Measurements from ENCODE around the gene MTNR1B.

DNA sequence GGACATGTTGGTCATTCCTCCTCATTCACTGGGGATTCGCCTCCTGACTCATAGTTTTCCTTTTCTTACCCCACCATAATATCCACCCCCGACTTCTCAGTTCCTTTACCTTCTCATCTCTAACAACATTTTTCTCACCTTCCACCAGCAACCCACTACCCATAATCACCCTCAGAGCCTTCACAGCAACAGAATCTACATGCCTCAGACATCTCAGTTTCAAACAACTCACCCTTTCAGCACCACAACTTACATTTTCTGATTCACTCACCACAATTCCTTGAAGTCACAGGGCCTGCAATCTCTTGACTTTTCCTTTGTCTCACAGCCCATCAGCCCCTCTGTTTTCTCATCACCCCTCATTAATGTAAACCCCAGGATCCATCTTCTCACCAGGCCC lies 2.3 kb upstream of the MTNR1B start:
- TF ChIP-seq, protein P1, sequence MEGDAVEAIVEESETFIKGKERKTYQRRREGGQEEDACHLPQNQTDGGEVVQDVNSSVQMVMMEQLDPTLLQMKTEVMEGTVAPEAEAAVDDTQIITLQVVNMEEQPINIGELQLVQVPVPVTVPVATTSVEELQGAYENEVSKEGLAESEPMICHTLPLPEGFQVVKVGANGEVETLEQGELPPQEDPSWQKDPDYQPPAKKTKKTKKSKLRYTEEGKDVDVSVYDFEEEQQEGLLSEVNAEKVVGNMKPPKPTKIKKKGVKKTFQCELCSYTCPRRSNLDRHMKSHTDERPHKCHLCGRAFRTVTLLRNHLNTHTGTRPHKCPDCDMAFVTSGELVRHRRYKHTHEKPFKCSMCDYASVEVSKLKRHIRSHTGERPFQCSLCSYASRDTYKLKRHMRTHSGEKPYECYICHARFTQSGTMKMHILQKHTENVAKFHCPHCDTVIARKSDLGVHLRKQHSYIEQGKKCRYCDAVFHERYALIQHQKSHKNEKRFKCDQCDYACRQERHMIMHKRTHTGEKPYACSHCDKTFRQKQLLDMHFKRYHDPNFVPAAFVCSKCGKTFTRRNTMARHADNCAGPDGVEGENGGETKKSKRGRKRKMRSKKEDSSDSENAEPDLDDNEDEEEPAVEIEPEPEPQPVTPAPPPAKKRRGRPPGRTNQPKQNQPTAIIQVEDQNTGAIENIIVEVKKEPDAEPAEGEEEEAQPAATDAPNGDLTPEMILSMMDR (IDR thresholded peaks at IDR 0.05; ENCODE audit: low read depth, low read length, missing input control): no peak
- no peak for TF ChIP-seq JUND (IDR thresholded peaks at IDR 0.05)
- TF ChIP-seq RXRA (IDR thresholded peaks at IDR 0.05): no peak
- TF ChIP-seq TAF1 (conservative IDR thresholded peaks at IDR 0.05): no peak

All from liver (tissue), 3 donors.